Measurements from ENCODE around the gene HS1BP3. TPM values are rescaled to one million over a fixed set of nuclear protein-coding genes. Genes with fewer than 3 reads are reported as not detected.

HS1BP3 gene
- total and polyA plus RNA-seq, 9 of the 15 experiments (the other 6 are each of a cell fraction or from before 2014, with no cell fraction given), result 0.41 to 8.3 (median 5.9) TPM

DNA sequence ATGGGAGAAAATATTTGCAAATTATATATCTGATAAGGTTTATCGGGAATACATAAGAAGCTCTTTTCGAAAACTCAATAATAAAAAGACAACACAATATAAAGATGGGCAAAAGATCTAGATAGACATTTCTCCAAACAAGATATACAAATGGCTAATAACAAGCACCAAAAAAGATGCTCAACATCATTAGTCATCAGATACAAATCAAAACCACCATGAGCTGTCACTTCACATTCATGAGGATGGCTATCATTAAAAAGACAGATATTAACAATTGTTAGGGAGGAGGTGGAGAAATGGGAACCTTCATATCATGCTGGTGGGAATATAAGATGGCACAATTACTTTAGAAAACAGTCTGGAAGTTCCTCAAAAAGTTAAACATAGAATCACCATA lies 48.1 kb downstream of the HS1BP3 start:
- TF ChIP-seq MEIS2 (IDR thresholded peaks at IDR 0.05; ENCODE audit: partially characterized antibody), result peak; percentile 57
- TF ChIP-seq, protein P1, sequence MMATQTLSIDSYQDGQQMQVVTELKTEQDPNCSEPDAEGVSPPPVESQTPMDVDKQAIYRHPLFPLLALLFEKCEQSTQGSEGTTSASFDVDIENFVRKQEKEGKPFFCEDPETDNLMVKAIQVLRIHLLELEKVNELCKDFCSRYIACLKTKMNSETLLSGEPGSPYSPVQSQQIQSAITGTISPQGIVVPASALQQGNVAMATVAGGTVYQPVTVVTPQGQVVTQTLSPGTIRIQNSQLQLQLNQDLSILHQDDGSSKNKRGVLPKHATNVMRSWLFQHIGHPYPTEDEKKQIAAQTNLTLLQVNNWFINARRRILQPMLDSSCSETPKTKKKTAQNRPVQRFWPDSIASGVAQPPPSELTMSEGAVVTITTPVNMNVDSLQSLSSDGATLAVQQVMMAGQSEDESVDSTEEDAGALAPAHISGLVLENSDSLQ (IDR thresholded peaks at IDR 0.05), result 0 out of 2 replicates have a peak, but pooled peaks have one; percentile 8
- TF ChIP-seq SREBF2 (CRISPR knock-in tag; IDR thresholded peaks at IDR 0.05), result no peak
- peak; percentile 78 for TF ChIP-seq FOSL1 (tag; conservative IDR thresholded peaks at IDR 0.05)
- no peaks in the 10 kb centered on the region for H3K79me2 ChIP-seq (ENCODE audit: control insufficient read depth, insufficient read depth, low read length)
- H3K4me2 ChIP-seq (ENCODE audit: insufficient read depth, low read length), result no peak overlapping the region
- H3K9me1 ChIP-seq (ENCODE audit: control insufficient read depth, insufficient read depth, low read length), result peaks cover 4% of the 10 kb centered on the region
- H3K36me3 ChIP-seq (ENCODE audit: control insufficient read depth, insufficient read depth, low read length), result no peaks in the 10 kb centered on the region
- H2AFZ ChIP-seq (ENCODE audit: low read depth, low read length), result no peak overlapping the region
- ChIA-PET CTCF (ENCODE audit: low intra/inter-chr PET ratio) (interaction anchor here (0.6 kb wide), 1 partner anchor 12 kb away, joined by 3 read pairs; no protein-coding TSS in a partner anchor), POLR2A (interaction anchor here (0.8 to 1.6 kb wide), 5 partner anchors 9 to 195 kb away, joined by 3 to 5 read pairs (median 3); no protein-coding TSS in a partner anchor)
- no peaks in the 10 kb centered on the region for H4K20me1 ChIP-seq (replicated peaks; ENCODE audit: control insufficient read depth, insufficient read depth, low read length)
- no peak overlapping the region for H3K4me3 ChIP-seq
- no peaks in the 10 kb centered on the region for H3K9me3 ChIP-seq (replicated peaks; ENCODE audit: control insufficient read depth, insufficient read depth, low read depth, low read length)
- no peaks in the 10 kb centered on the region for H3K27me3 ChIP-seq (ENCODE audit: control insufficient read depth in 2 of 2, insufficient read depth in 2 of 2, low read length in 2 of 2)
- FAIRE-seq (peak; percentile 55), ATAC-seq (no peak), DNase-seq (ENCODE audit: extremely low read depth in 1 of 4, low spot score in 3 of 4) (no peak)
- no TSS peak for BruUV-seq (replicated peaks)
- H3K4me1 ChIP-seq (replicated peaks in 1 of 2; ENCODE audit: control insufficient read depth in 2 of 2, insufficient read depth in 2 of 2, low read length in 2 of 2), result peaks cover 7 to 9% of the 10 kb centered on the region in 2 experiments
- no peak overlapping the region for H3K27ac ChIP-seq (ENCODE audit: extremely low read depth, low read depth, low read length)
- 64% methylated on average over 2 of the region's 2 CpGs for WGBS (ENCODE audit: insufficient coverage, low coverage, missing lambda C conversion rate)
- intact Hi-C loops (cut with micrococcal nuclease), result no loop called here
- in situ Hi-C loops (cut with MboI), result no loop called here
- no peak overlapping the region for H3K9ac ChIP-seq (ENCODE audit: insufficient read depth in 1 of 2, low read depth in 2 of 2, low read length in 2 of 2)
